Ascending aorta (tissue), 2 donors: ENCODE results near the gene KCNG1. TPM values are rescaled to one million over a fixed set of nuclear protein-coding genes. Genes with fewer than 3 reads are reported as not detected.

ENCODE experiments used
- DNase-seq, 2 donors: peaks; one replicate each; pipeline ENCODE4 v3.0.0-alpha.2; 2019; ENCODE audit warnings: low spot score in 2 of 2
- H3K27ac ChIP-seq, 2 donors: fragments of 200-600 bp; sonication (generic); one replicate each; pipeline ENCODE4 v1.5.1; 2016 to 2017; ENCODE audit warnings: mild to moderate bottlenecking in 1 of 2
- H3K27me3 ChIP-seq: fragments of 200-600 bp; sonication (generic); one replicate; pipeline ENCODE4 v1.5.1; 2017
- H3K36me3 ChIP-seq, 2 donors: fragments of 200-600 bp; sonication (generic); one replicate each; pipeline ENCODE4 v1.5.1; 2016
- H3K4me1 ChIP-seq, 2 donors: fragments of 200-600 bp; sonication (generic); one replicate each; pipeline ENCODE4 v1.5.1; 2016 to 2017; ENCODE audit warnings: mild to moderate bottlenecking in 1 of 2
- H3K4me3 ChIP-seq, 2 donors: fragments of 200-600 bp; sonication (generic); one replicate each; pipeline ENCODE4 v1.5.1; 2016 to 2017; ENCODE audit warnings: mild to moderate bottlenecking in 1 of 2
- H3K9me3 ChIP-seq, 2 donors: fragments of 200-600 bp; sonication (generic); one replicate each; pipeline ENCODE4 v1.5.1; 2016
- intact Hi-C: fragments of 100-400 bp; cut with DNase I; formaldehyde crosslinking; loops from one replicate; pipeline ENCODE4 v1.15.1; 2023
- total RNA-seq: library from RNA; depleted of rRNA; stranded (reverse); fragments of >200 nt; gene quantifications from one replicate; pipeline ENCODE4 v1.1.0, GENCODE V29; 2016
- TF ChIP-seq, protein P1 (sequence below), 3 experiments: fragments of 200-600 bp in 2 of 3; fragments of 450-650 bp in 1 of 3; sonication (generic) in 2 of 3; IDR thresholded peaks; one replicate each; pipeline ENCODE4 v1.5.1; 2016 to 2019; ENCODE audit warnings: antibody characterized with exemption in 3 of 3, mild to moderate bottlenecking in 1 of 3, moderate library complexity in 1 of 3

KCNG1 gene
- total RNA-seq, 1 donor from 2014 or later = 6.6 TPM

DNA sequence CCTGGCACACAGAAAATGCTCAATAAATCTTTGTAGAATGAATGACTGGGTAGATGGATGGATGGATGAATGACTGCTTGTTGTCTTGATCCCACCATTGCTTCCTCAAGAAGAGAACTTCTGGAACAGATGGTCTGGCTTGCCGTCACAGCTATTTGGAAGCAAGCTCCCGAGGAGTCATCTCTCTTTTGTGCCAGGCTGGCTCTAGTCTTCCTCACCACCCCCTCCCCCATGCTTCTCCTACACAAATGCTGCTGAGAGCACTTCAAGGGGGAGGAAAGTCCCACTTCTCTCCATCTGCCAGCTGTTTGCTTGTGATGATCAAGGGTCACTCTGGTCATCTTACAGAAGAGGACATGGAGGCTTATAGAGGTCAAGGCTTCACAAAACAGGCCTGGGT, 11.6 kb upstream of the KCNG1 start:
- no peak overlapping the region for H3K4me3 ChIP-seq
- no peaks in the 10 kb centered on the region for H3K36me3 ChIP-seq
- no peaks in the 10 kb centered on the region for H3K4me1 ChIP-seq
- H3K27me3 ChIP-seq = no peaks in the 10 kb centered on the region
- no peak for DNase-seq
- no peak overlapping the region for H3K27ac ChIP-seq
- H3K9me3 ChIP-seq = no peaks in the 10 kb centered on the region
- intact Hi-C loops = no loop called here
- TF ChIP-seq, protein P1, sequence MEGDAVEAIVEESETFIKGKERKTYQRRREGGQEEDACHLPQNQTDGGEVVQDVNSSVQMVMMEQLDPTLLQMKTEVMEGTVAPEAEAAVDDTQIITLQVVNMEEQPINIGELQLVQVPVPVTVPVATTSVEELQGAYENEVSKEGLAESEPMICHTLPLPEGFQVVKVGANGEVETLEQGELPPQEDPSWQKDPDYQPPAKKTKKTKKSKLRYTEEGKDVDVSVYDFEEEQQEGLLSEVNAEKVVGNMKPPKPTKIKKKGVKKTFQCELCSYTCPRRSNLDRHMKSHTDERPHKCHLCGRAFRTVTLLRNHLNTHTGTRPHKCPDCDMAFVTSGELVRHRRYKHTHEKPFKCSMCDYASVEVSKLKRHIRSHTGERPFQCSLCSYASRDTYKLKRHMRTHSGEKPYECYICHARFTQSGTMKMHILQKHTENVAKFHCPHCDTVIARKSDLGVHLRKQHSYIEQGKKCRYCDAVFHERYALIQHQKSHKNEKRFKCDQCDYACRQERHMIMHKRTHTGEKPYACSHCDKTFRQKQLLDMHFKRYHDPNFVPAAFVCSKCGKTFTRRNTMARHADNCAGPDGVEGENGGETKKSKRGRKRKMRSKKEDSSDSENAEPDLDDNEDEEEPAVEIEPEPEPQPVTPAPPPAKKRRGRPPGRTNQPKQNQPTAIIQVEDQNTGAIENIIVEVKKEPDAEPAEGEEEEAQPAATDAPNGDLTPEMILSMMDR (IDR thresholded peaks at IDR 0.05) = no peak

DNA sequence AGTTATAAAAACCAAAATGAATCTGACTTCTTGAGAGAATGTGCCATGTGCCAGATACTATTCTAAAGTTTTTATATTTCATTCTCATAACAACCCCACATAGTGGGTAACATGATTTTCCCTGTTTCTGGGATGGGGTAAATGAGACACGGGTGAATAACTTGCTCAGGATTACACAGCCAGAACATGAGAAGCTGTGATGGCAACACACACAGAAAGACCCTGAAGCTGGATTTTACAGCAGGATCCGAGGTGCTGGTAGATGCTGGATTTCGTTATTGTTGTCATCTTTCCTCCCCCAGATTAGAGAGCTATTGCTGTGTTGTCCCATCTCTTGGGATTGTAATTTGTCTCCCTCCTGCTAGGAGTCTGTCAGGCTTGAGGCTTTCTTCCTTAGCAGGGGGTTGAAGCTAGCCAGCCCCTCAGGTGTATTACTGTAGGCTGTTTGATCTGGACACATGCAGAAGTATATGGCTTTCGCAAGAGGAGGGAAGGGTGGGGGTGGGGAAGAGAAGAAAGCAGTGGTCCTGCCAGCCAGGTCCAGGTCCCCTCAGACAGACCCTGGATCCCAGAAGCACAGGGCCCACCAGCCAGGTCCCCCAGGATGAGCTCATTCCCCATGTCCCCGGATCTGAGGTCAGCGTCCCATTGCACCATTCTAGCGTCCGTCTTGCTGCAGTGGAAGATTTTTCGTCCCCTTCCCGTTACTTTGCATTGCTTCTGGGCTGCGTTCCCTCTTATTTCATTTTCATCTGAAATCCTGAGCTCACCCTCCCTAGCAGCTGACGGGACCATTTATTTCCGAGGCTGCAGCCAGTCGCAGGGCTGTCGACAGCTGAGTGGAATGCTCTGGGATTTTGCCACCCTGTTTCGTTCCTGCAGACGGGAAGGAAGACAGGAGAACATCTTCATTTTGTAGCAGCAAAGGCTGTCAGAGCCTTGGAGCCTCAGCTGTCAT, 7.3 kb upstream of the KCNG1 start:
- Histone ChIP-seq H3K4me1 (no peaks in the 10 kb centered on the region), H3K27me3 (no peaks in the 10 kb centered on the region), H3K4me3 (no peak overlapping the region)

DNA sequence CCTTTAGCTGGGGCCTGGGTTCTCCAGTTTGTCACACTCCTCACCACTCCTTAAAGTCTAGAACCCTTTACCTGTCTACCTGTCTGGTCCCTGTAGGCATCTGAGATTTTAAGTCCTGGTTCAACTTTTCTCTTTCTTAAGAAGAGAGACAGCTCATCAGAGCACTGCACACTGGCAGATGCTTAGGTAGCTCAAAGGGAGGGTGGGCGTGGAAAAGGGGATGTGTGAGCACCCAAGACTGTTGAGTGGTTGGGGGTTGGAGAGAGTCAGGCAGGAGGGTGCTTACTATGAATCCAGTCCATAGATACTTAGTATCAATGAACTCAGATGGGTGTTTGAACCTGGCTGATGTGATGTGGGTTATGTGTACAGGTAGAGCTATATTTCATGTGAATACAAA, 6.6 kb upstream of the KCNG1 start:
- Histone ChIP-seq H3K4me3 (no peak overlapping the region), H3K27me3 (no peaks in the 10 kb centered on the region), H3K27ac (no peak overlapping the region), H3K4me1 (no peaks in the 10 kb centered on the region), H3K36me3 (no peaks in the 10 kb centered on the region), H3K9me3 (no peaks in the 10 kb centered on the region)
- TF ChIP-seq, protein P1 (IDR thresholded peaks at IDR 0.05) = no peak
- DNase-seq = no peak
- intact Hi-C loops = no loop called here

More for the DNA sequence above, 7.3 kb upstream of the KCNG1 start:
- no peak for DNase-seq
- no peaks in the 10 kb centered on the region for H3K9me3 ChIP-seq
- TF ChIP-seq, protein P1 (IDR thresholded peaks at IDR 0.05) = no peak
- H3K36me3 ChIP-seq = no peaks in the 10 kb centered on the region
- H3K27ac ChIP-seq = no peak overlapping the region
- intact Hi-C loops = no loop called here

DNA sequence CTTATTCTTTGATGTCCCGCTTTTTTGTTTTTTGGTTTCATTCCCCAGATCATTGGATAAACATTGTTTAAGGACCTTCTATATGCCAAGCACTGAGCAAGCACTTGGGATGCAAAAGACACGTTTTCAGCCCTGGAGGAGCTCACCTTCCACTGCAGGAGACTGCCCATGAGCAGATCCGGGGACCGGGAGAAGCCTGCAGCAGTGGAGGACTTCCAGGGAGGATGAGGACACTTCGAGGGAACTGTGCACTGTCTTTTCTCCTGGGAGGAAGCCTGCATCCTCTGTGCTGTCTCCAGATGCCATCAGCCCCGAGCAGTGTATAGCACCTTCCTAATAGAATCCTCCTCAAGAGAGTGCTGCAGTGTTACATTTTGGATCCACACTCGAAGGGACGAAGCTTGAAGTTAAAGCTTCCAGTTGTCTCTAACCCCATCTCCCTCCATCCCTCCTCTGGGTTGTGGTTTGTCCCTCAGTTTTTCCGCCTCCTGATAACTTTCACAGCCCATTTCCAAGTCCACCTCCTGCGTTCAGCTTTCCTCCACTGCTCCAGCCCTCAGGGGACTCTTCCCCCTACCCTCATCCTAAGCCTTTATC, 5.8 kb upstream of the KCNG1 start:
- TF ChIP-seq, protein P1 (IDR thresholded peaks at IDR 0.05) = no peak
- Histone ChIP-seq H3K4me3 (no peak overlapping the region), H3K27ac (no peak overlapping the region), H3K27me3 (no peaks in the 10 kb centered on the region), H3K36me3 (no peaks in the 10 kb centered on the region), H3K9me3 (no peaks in the 10 kb centered on the region), H3K4me1 (no peaks in the 10 kb centered on the region)
- DNase-seq = no peak
- intact Hi-C loops = no loop called here

DNA sequence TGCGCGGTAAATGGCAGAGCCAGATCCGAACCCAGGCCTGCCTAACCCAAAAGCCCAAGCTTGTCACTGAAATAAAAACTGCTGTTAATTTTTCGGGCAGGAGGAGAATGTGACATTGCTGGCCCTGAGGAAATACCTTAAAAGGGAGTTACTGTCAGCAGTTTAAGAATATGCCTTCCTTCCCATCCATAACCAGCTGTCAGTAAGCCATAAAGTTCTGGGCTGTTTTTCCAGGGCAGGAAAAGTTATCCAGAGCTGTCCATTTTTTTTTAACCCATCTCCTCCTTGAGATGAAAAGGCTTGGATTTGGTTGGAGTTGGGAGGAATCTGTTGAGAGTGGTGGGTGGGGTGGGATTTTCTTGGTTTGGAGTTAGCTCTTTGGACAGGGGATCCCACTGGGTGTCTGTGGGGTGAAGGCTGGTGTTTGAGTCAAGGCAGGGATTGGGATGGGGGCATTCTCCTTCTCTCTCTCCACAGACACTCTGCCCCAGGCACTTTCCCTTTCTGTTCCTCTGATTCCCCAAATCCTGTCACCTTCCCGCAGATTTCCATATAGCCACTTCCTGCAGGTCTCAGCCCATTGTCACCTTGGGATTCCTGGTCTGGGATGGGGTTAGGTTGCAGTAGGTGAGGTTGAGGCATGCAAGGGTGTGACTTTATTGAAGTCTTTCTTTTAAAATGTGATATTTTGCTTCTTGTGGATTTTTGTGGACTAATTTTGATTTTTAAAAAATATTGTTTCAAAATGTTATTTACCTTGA, 4.3 kb upstream of the KCNG1 start:
- TF ChIP-seq, protein P1 (IDR thresholded peaks at IDR 0.05) = no peak
- peaks cover 0 to 4% of the 10 kb centered on the region in 2 donors for H3K4me1 ChIP-seq
- no peaks in the 10 kb centered on the region for H3K9me3 ChIP-seq
- no peak for DNase-seq
- intact Hi-C loops = no loop called here
- peaks cover 11% of the 10 kb centered on the region for H3K27me3 ChIP-seq
- no peak overlapping the region for H3K4me3 ChIP-seq
- no peaks in the 10 kb centered on the region for H3K36me3 ChIP-seq
- H3K27ac ChIP-seq = no peak overlapping the region
